ENCODE results near the gene KCNH1. TPM values are rescaled to one million over a fixed set of nuclear protein-coding genes. Genes with fewer than 3 reads are reported as not detected.

KCNH1 gene
- total RNA-seq, 1 experiment from 2014 or later = not detected

- BruUV-seq (replicated peaks) = no TSS peak
- no peaks in the 10 kb centered on the region for H3K9me3 ChIP-seq (ENCODE audit: low read depth, low read length, poor library complexity, severe bottlenecking)
- ChIA-PET POLR2A (ENCODE audit: low non-redundant PET) (no interaction called here), CTCF (no interaction called here)
- no peaks in the 10 kb centered on the region for H3K4me1 ChIP-seq (ENCODE audit: insufficient read depth, low read length, poor library complexity, severe bottlenecking)
- H3K4me3 ChIP-seq (ENCODE audit: low read depth, low read length, poor library complexity, severe bottlenecking) = no peak overlapping the region
- H3K36me3 ChIP-seq (ENCODE audit: insufficient read depth, low read length, poor library complexity, severe bottlenecking) = no peaks in the 10 kb centered on the region
- no peak overlapping the region for H3K27ac ChIP-seq (ENCODE audit: low read depth, low read length, poor library complexity, severe bottlenecking)
- no peak for DNase-seq (ENCODE audit: low spot score)
- peaks cover 81% of the 10 kb centered on the region for H3K27me3 ChIP-seq (replicated peaks; ENCODE audit: insufficient read depth, low read depth, low read length, poor library complexity)
- TF ChIP-seq CTCF (conservative IDR thresholded peaks at IDR 0.05; ENCODE audit: low read depth, low read length) (no peak), EZH2 (IDR thresholded peaks at IDR 0.05; ENCODE audit: borderline replicate concordance, low read depth, low read length, poor library complexity, severe bottlenecking) (no peak)
- intact Hi-C loops (cut with micrococcal nuclease; ENCODE audit: unreplicated experiment) = no loop called here
Measured at GRCh38 chr1:211101481-211101880, 32.5 kb downstream of the KCNH1 start.

GRCh38 chr1:211099393-211099792 lies 34.6 kb downstream of the KCNH1 start:
- H3K27ac ChIP-seq (ENCODE audit: low read depth, low read length, poor library complexity, severe bottlenecking) = no peak overlapping the region
- ChIA-PET CTCF (no interaction called here), POLR2A (ENCODE audit: low non-redundant PET) (no interaction called here)
- DNase-seq (ENCODE audit: low spot score) = no peak
- no peak overlapping the region for H3K4me3 ChIP-seq (ENCODE audit: low read depth, low read length, poor library complexity, severe bottlenecking)
- no TSS peak for BruUV-seq (replicated peaks)
- no peaks in the 10 kb centered on the region for H3K4me1 ChIP-seq (ENCODE audit: insufficient read depth, low read length, poor library complexity, severe bottlenecking)
- peaks cover 72% of the 10 kb centered on the region for H3K27me3 ChIP-seq (replicated peaks; ENCODE audit: insufficient read depth, low read depth, low read length, poor library complexity)
- TF ChIP-seq CTCF (conservative IDR thresholded peaks at IDR 0.05; ENCODE audit: low read depth, low read length) (no peak), EZH2 (IDR thresholded peaks at IDR 0.05; ENCODE audit: borderline replicate concordance, low read depth, low read length, poor library complexity, severe bottlenecking) (no peak)
- no peaks in the 10 kb centered on the region for H3K36me3 ChIP-seq (ENCODE audit: insufficient read depth, low read length, poor library complexity, severe bottlenecking)
- intact Hi-C loops (cut with micrococcal nuclease; ENCODE audit: unreplicated experiment) = no loop called here
- no peaks in the 10 kb centered on the region for H3K9me3 ChIP-seq (ENCODE audit: low read depth, low read length, poor library complexity, severe bottlenecking)

- Histone ChIP-seq H3K4me3 (ENCODE audit: low read depth, low read length, poor library complexity, severe bottlenecking) (no peak overlapping the region), H3K4me1 (ENCODE audit: insufficient read depth, low read length, poor library complexity, severe bottlenecking) (no peaks in the 10 kb centered on the region), H3K36me3 (ENCODE audit: insufficient read depth, low read length, poor library complexity, severe bottlenecking) (no peaks in the 10 kb centered on the region), H3K27ac (ENCODE audit: low read depth, low read length, poor library complexity, severe bottlenecking) (no peak overlapping the region), H3K9me3 (ENCODE audit: low read depth, low read length, poor library complexity, severe bottlenecking) (no peaks in the 10 kb centered on the region), H3K27me3 (replicated peaks; ENCODE audit: insufficient read depth, low read depth, low read length, poor library complexity) (peaks cover 64% of the 10 kb centered on the region)
- BruUV-seq (replicated peaks) = no TSS peak
- no peak for DNase-seq (ENCODE audit: low spot score)
- TF ChIP-seq CTCF (conservative IDR thresholded peaks at IDR 0.05; ENCODE audit: low read depth, low read length) (no peak), EZH2 (IDR thresholded peaks at IDR 0.05; ENCODE audit: borderline replicate concordance, low read depth, low read length, poor library complexity, severe bottlenecking) (no peak)
- ChIA-PET CTCF (no interaction called here), POLR2A (ENCODE audit: low non-redundant PET) (no interaction called here)
- intact Hi-C loops (cut with micrococcal nuclease; ENCODE audit: unreplicated experiment) = no loop called here
Measured at GRCh38 chr1:211095381-211095780, 38.6 kb downstream of the KCNH1 start.

Measured in A673 (cell line).